ENCODE data around the gene SUPT20H.

DNA sequence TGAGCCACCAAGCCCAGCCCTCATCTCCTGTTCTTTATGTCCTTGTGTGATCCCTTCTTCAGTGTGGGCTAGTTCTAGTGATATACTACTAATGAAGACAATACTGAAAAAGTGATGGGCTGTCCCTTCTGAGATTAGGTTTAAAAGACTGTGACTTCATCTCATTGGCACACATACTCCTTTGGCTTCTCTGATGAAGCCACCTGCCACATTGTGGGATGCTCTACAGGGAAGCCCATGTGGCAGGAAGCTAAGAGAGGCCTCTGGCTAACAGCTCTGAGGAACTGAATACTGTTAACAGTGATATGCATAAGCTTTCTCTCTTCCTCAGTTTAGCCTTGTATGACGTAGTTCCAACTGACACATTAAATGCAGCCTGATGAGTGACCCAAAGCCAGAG, 32.3 kb upstream of the SUPT20H start:
- no peak for TF ChIP-seq FOSL1 (IDR thresholded peaks at IDR 0.05; ENCODE audit: low read depth)
- no peak for TF ChIP-seq CEBPB (IDR thresholded peaks at IDR 0.05; ENCODE audit: low read depth)
- TF ChIP-seq CTCF (IDR thresholded peaks at IDR 0.05 in 2 of 3, conservative IDR thresholded peaks at IDR 0.05 in 1 of 3; ENCODE audit: borderline replicate concordance in 1 of 3, insufficient read depth in 1 of 3, low read depth in 2 of 3, low read length in 2 of 3) = no peak
- TF ChIP-seq, protein P1, sequence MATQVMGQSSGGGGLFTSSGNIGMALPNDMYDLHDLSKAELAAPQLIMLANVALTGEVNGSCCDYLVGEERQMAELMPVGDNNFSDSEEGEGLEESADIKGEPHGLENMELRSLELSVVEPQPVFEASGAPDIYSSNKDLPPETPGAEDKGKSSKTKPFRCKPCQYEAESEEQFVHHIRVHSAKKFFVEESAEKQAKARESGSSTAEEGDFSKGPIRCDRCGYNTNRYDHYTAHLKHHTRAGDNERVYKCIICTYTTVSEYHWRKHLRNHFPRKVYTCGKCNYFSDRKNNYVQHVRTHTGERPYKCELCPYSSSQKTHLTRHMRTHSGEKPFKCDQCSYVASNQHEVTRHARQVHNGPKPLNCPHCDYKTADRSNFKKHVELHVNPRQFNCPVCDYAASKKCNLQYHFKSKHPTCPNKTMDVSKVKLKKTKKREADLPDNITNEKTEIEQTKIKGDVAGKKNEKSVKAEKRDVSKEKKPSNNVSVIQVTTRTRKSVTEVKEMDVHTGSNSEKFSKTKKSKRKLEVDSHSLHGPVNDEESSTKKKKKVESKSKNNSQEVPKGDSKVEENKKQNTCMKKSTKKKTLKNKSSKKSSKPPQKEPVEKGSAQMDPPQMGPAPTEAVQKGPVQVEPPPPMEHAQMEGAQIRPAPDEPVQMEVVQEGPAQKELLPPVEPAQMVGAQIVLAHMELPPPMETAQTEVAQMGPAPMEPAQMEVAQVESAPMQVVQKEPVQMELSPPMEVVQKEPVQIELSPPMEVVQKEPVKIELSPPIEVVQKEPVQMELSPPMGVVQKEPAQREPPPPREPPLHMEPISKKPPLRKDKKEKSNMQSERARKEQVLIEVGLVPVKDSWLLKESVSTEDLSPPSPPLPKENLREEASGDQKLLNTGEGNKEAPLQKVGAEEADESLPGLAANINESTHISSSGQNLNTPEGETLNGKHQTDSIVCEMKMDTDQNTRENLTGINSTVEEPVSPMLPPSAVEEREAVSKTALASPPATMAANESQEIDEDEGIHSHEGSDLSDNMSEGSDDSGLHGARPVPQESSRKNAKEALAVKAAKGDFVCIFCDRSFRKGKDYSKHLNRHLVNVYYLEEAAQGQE (IDR thresholded peaks at IDR 0.05; ENCODE audit: low read depth) = no peak
- TF ChIP-seq JUND (IDR thresholded peaks at IDR 0.05) = no peak
